Trophoblast cell (in vitro differentiated cells and primary cell): ENCODE results near the gene PTPRE.

Experiments
- DNase-seq, 2 donors: peaks; one replicate each; pipeline ENCODE4 v3.0.0-alpha.2; 2016
- H2AFZ ChIP-seq: 2 replicates; pipeline ENCODE4 v1.6.1; 2013; ENCODE audit warnings: low read length, moderate library complexity, mild to moderate bottlenecking; ENCODE audit not compliant: insufficient read depth, poor library complexity
- H2AK5ac ChIP-seq: 2 replicates; pipeline ENCODE4 v1.6.1; 2013; ENCODE audit warnings: mild to moderate bottlenecking, low read length
- H2BK120ac ChIP-seq: 2 replicates; pipeline ENCODE4 v1.6.1; 2013; ENCODE audit warnings: low read length, mild to moderate bottlenecking, moderate library complexity; ENCODE audit not compliant: insufficient read depth, poor library complexity
- H2BK12ac ChIP-seq: 2 replicates; pipeline ENCODE4 v1.6.1; 2013; ENCODE audit warnings: mild to moderate bottlenecking, low read length, moderate library complexity
- H2BK5ac ChIP-seq: 2 replicates; pipeline ENCODE4 v1.6.1; 2013; ENCODE audit warnings: low read length, low read depth, moderate library complexity, mild to moderate bottlenecking; ENCODE audit not compliant: poor library complexity
- H3K14ac ChIP-seq: 2 replicates; pipeline ENCODE4 v1.6.1; 2013; ENCODE audit warnings: mild to moderate bottlenecking, low read length
- H3K18ac ChIP-seq: 2 replicates; pipeline ENCODE4 v1.6.1; 2013; ENCODE audit warnings: mild to moderate bottlenecking, low read length
- H3K23ac ChIP-seq: 2 replicates; pipeline ENCODE4 v1.6.1; 2013; ENCODE audit warnings: low read length
- H3K27ac ChIP-seq: 2 replicates; pipeline ENCODE4 v1.5.1; 2013; ENCODE audit warnings: low read depth, mild to moderate bottlenecking, inconsistent platforms, low read length, moderate library complexity
- H3K27me3 ChIP-seq: 2 replicates; pipeline ENCODE4 v1.6.1; 2013; ENCODE audit warnings: inconsistent platforms, mild to moderate bottlenecking, low read length, moderate library complexity; ENCODE audit not compliant: insufficient read depth
- H3K36me3 ChIP-seq, 2 experiments: 1 replicate in 1 of 2; 2 replicates in 1 of 2; pipeline ENCODE4 v1.6.1; 2013; ENCODE audit warnings: low read length in 2 of 2, mild to moderate bottlenecking in 2 of 2, moderate library complexity in 1 of 2; ENCODE audit not compliant: insufficient read depth in 2 of 2, control insufficient read depth in 1 of 2
- H3K4ac ChIP-seq: 2 replicates; pipeline ENCODE4 v1.6.1; 2013; ENCODE audit warnings: low read depth, mild to moderate bottlenecking, low read length, moderate library complexity
- H3K4me1 ChIP-seq, 2 experiments: 1 replicate in 1 of 2; 2 replicates in 1 of 2; pipeline ENCODE4 v1.6.1; 2013; ENCODE audit warnings: low read length in 2 of 2, mild to moderate bottlenecking in 2 of 2, moderate library complexity in 1 of 2; ENCODE audit not compliant: insufficient read depth in 2 of 2, control insufficient read depth in 1 of 2
- H3K4me2 ChIP-seq: 2 replicates; pipeline ENCODE4 v1.6.1; 2013; ENCODE audit warnings: inconsistent platforms, mild to moderate bottlenecking, low read length, moderate library complexity
- H3K4me3 ChIP-seq: 2 replicates; pipeline ENCODE4 v1.5.1; 2013; ENCODE audit warnings: mild to moderate bottlenecking, low read depth, low read length, inconsistent platforms
- H3K79me1 ChIP-seq: one replicate; pipeline ENCODE4 v1.6.1; 2013; ENCODE audit warnings: low read length
- H3K79me2 ChIP-seq: 2 replicates; pipeline ENCODE4 v1.6.1; 2013; ENCODE audit warnings: low read length, mild to moderate bottlenecking; ENCODE audit not compliant: control insufficient read depth, insufficient read depth, poor library complexity
- H3K9ac ChIP-seq: 2 replicates; pipeline ENCODE4 v1.6.1; 2013; ENCODE audit warnings: mild to moderate bottlenecking, low read length
- H3K9me3 ChIP-seq: 2 replicates; pipeline ENCODE4 v1.6.1; 2013; ENCODE audit warnings: low read depth, mild to moderate bottlenecking, control low read depth, inconsistent platforms, low read length; ENCODE audit not compliant: insufficient read depth
- H4K12ac ChIP-seq: 2 replicates; pipeline ENCODE4 v1.6.1; 2013; ENCODE audit warnings: low read depth, mild to moderate bottlenecking, low read length, moderate library complexity
- H4K8ac ChIP-seq: 2 replicates; pipeline ENCODE4 v1.6.1; 2013; ENCODE audit warnings: low read depth, mild to moderate bottlenecking, low read length, moderate library complexity
- H4K91ac ChIP-seq: one replicate; pipeline ENCODE4 v1.6.1; 2013; ENCODE audit warnings: low read depth, mild to moderate bottlenecking, low read length, moderate library complexity
- WGBS: extraction: QIAGEN DNeasy Blood & Tissue Kit; methylation state at CpG from one replicate; pipeline ENCODE4 v1.1.7; 2013; ENCODE audit warnings: missing lambda C conversion rate; ENCODE audit not compliant: insufficient read length, insufficient coverage; ENCODE audit errors: extremely low coverage; 5-methylcytosine and 5-hydroxymethylcytosine counted together

Gene PTPRE

GRCh38 chr10:128128582-128128981 lies 221.7 kb downstream of the PTPRE start:
- Histone ChIP-seq H2BK120ac (no peak overlapping the region), H3K4me3 (no peak overlapping the region), H3K79me1 (peaks cover 6% of the 10 kb centered on the region), H2AFZ (no peak overlapping the region), H3K27ac (no peak overlapping the region), H3K4me1 (peaks cover 6 to 13% of the 10 kb centered on the region in 2 experiments), H4K8ac (no peak overlapping the region), H3K36me3 (no peaks in the 10 kb centered on the region), H3K18ac (no peak overlapping the region), H3K27me3 (no peaks in the 10 kb centered on the region), H4K12ac (no peak overlapping the region), H2AK5ac (no peak overlapping the region), H3K4ac (no peak overlapping the region), H2BK12ac (no peak overlapping the region), H3K79me2 (peaks cover 10% of the 10 kb centered on the region), H2BK5ac (no peak overlapping the region), H3K4me2 (no peak overlapping the region), H3K9ac (no peak overlapping the region), H4K91ac (no peak overlapping the region), H3K14ac (no peak overlapping the region), H3K9me3 (no peaks in the 10 kb centered on the region), H3K23ac (no peak overlapping the region)
- WGBS: no CpG with 5 or more reads among the region's 8 CpGs
- DNase-seq: no peak

GRCh38 chr10:128130051-128130450 lies 223.1 kb downstream of the PTPRE start:
- H2BK120ac ChIP-seq: no peak overlapping the region
- peaks cover 6% of the 10 kb centered on the region for H3K79me1 ChIP-seq
- H3K4me1 ChIP-seq: peaks cover under 1 to 4% of the 10 kb centered on the region in 2 experiments
- no peak overlapping the region for H3K18ac ChIP-seq
- H3K23ac ChIP-seq: no peak overlapping the region
- H2BK12ac ChIP-seq: no peak overlapping the region
- H3K79me2 ChIP-seq: peaks cover 7% of the 10 kb centered on the region
- no peak overlapping the region for H3K14ac ChIP-seq
- no peak overlapping the region for H2AFZ ChIP-seq
- no peaks in the 10 kb centered on the region for H3K36me3 ChIP-seq
- H3K27ac ChIP-seq: no peak overlapping the region
- H2BK5ac ChIP-seq: no peak overlapping the region
- H3K27me3 ChIP-seq: no peaks in the 10 kb centered on the region
- no peaks in the 10 kb centered on the region for H3K9me3 ChIP-seq
- no peak overlapping the region for H4K8ac ChIP-seq
- no peak overlapping the region for H3K4me3 ChIP-seq
- H2AK5ac ChIP-seq: no peak overlapping the region
- no CpG with 5 or more reads among the region's 1 CpG for WGBS
- peak in 1 of 2 donors; percentile 42 for DNase-seq
- H3K4ac ChIP-seq: no peak overlapping the region
- no peak overlapping the region for H4K12ac ChIP-seq
- no peak overlapping the region for H4K91ac ChIP-seq
- H3K9ac ChIP-seq: no peak overlapping the region
- no peak overlapping the region for H3K4me2 ChIP-seq
